ENCODE results near the gene AFAP1.

AFAP1 gene

GRCh38 chr4:7716010-7716721 is 223.5 kb downstream of the AFAP1 start:
- DNase-seq (ENCODE audit: low read depth in 2 of 2), result no peak

GRCh38 chr4:7715271-7716009 is 224.2 kb downstream of the AFAP1 start:
- no peak for DNase-seq (ENCODE audit: low read depth in 2 of 2)

- no peak for DNase-seq (ENCODE audit: low read depth in 2 of 2)
Measured at GRCh38 chr4:7714738-7715137, 224.9 kb downstream of the AFAP1 start.

GRCh38 chr4:7714176-7714575 is 225.5 kb downstream of the AFAP1 start:
- no peak for DNase-seq (ENCODE audit: low read depth in 2 of 2)

- no peak for DNase-seq (ENCODE audit: low read depth in 2 of 2)
Measured at GRCh38 chr4:7713757-7714156, 225.9 kb downstream of the AFAP1 start.

GRCh38 chr4:7712021-7712671 is 227.5 kb downstream of the AFAP1 start:
- no peak for DNase-seq (ENCODE audit: low read depth in 2 of 2)

- no peak for DNase-seq (ENCODE audit: low read depth in 2 of 2)
Measured at GRCh38 chr4:7711307-7711963, 228.2 kb downstream of the AFAP1 start.

GRCh38 chr4:7710576-7711306 is 228.9 kb downstream of the AFAP1 start:
- no peak for DNase-seq (ENCODE audit: low read depth in 2 of 2)

GRCh38 chr4:7710126-7710525 is 229.5 kb downstream of the AFAP1 start:
- no peak for DNase-seq (ENCODE audit: low read depth in 2 of 2)

- DNase-seq (ENCODE audit: low read depth in 2 of 2), result no peak
Measured at GRCh38 chr4:7709431-7709830, 230.2 kb downstream of the AFAP1 start.

- no peak for DNase-seq (ENCODE audit: low read depth in 2 of 2)
Measured at GRCh38 chr4:7708981-7709380, 230.7 kb downstream of the AFAP1 start.

All from stimulated activated CD8-positive, alpha-beta memory T cell treated with anti-CD3 and anti-CD28 coated beads, Interleukin-7, amount 100 ng/mL, for 1 hour (primary cell).